HS-27A (cell line): ENCODE results near the gene HOXD8.

Source experiments
- DNase-seq: peaks from one replicate; pipeline ENCODE4 v3.0.0-alpha.2; 2012; ENCODE audit warnings: low read depth, missing footprints

Gene HOXD8

DNA sequence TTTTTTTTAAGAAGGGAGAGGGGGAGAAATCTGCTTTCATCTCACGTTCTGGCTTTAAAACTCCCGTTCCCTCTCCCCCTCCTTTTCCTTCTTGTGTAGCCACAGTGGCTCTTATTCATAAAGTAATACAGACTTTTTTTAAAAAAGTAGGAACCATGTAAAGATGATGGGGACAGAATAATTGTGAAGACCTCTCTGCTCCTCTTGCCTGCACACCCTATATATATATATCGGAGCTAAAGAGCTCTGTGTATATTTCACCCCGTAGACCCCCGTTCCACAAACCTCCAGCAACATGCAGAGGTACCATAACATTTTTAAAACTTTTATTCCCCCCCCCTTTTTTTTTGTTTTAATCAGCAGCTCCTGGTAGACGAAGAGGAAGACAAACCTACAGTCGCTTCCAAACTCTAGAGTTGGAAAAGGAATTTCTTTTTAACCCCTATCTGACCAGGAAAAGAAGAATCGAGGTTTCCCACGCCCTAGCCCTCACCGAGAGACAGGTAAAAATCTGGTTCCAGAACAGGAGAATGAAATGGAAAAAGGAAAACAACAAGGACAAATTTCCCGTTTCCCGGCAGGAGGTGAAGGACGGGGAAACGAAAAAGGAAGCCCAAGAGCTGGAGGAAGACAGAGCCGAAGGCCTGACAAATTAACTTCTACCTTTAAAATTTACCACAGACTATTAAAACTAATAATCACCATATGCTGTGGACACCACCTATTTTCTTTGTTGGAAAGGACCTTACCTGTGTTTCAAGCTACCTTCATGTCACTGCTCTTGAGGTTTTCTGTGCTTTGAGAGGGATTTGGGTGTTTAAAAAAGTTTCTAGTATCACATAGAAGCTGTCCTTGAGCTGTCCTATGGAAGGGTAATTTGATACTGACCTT is 1.7 kb downstream of the HOXD8 start:
- no peak for DNase-seq

- no peak for DNase-seq
Observed at GRCh38 chr2:176131848-176132158, 2.3 kb downstream of the HOXD8 start.

GRCh38 chr2:176132205-176133171 is 3.0 kb downstream of the HOXD8 start:
- DNase-seq: no peak

DNA sequence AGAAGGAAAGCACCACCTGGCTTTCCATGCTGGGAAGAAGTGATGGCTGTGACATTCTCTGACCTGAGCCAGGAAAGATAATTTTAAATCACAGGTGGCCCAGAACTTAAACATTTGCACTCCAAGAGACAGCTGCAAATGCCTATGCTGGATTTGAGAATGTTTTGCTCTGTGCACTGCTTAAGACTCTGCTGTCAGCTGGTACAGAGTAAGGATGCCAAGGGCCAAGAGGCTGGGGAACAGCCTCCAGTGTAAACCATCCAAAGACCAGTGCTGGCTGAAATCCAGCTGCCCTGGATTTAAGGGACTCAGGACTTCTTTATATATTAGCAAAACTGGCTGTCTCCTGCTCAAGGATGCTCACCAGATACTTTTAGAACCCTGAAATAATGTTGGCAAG is 3.9 kb downstream of the HOXD8 start:
- no peak for DNase-seq

DNA sequence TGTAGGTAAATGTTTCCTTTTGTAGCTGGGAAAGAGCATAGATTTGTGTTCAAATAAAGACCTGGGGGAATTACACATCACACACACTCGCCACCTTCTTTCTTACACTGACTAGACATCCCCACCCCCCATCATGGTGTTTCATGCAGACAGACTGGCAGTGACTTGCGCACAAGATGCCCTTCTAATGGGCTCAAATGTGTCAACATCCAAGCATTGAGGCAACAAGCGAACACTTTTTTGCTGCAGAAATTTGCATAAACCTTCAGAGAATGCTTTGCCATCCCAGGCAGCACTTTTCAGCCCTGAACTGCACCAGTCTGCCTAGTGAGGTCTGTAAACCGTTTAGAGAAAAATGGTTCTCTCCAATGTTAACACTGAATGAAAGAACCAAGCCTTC is 4.5 kb downstream of the HOXD8 start:
- no peak for DNase-seq

DNA sequence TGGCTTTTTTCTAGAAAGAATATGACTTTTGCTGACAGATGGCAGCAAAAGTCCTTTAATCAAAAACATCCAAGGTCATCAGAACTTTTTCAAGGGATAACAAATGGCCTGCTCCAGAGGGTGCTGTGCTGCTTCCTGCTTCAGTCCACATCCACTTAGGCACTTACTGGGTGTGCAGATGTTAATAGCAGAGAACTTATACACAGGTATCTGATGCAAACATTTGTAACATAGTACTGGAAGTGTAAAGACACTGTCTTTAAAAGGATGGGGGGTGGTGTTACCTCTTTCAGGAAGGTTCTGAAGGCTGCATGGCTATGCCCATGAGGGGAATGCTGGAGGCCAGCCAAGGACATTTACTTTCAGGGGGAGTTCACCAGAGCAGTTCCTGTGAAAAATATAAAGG is 5.5 kb downstream of the HOXD8 start:
- DNase-seq: no peak

DNA sequence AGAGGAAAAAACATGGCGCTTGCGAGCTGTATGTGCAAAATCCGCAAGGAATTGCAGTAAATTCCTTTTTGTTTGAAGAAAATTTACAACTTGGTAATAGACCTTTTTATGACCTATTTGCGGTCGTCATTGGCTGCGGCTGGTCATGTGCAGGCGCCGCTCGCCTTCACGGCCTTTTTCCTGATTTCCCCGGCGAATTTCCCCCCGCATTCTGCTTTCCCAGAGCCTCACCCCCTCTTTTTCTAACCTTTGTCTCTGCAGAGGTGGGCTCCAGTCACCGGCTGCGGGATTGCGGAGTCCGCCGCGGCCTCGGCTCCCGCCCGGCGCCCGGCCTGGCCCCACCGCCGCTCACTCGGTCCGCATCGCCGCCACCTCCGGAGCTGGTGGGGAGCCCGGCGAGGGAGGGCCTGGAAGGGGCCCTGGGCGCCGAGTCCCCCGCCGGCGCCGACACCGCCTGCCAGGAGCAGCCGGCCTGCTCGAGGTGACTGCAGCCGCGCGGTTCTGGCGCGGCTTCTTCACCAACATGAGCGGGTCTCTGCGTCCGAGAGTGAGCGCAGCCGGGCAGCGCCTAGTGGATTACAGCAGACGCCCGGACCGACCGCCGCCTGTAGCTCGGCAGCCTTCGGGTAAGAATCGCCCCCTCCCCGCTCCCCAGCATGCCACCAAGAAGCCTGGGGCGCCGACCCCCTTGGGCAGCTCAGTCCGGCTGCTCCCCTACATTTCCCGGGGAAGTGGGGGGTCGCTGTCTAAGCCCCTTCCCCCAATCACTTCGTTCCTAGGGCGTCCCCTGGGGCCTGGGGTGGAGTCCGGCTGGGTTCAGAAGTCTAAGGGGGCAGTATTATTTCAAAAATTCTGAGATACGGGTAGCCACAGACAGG is 7.1 kb downstream of the HOXD8 start:
- DNase-seq: no peak

DNA sequence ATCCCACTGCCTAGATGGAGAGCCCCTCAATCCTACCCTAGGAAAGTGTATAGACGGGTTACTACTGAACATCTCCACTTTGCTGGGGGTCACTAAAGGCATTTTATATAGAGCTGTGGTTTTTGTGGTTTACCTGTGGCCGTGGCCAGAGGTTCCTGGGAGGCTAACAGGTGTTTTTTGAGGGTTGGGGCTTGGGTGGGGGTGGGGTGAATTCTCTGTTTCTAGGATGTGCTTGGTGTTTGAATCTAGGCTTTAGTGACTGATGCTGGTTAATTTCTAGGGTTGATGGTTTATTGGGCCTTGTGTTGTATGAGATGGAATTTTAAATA is 7.7 kb downstream of the HOXD8 start:
- DNase-seq: no peak

GRCh38 chr2:176137906-176138305 is 8.4 kb downstream of the HOXD8 start:
- no peak for DNase-seq

- no peak for DNase-seq
Observed at GRCh38 chr2:176138526-176138922, 9.0 kb downstream of the HOXD8 start.

DNA sequence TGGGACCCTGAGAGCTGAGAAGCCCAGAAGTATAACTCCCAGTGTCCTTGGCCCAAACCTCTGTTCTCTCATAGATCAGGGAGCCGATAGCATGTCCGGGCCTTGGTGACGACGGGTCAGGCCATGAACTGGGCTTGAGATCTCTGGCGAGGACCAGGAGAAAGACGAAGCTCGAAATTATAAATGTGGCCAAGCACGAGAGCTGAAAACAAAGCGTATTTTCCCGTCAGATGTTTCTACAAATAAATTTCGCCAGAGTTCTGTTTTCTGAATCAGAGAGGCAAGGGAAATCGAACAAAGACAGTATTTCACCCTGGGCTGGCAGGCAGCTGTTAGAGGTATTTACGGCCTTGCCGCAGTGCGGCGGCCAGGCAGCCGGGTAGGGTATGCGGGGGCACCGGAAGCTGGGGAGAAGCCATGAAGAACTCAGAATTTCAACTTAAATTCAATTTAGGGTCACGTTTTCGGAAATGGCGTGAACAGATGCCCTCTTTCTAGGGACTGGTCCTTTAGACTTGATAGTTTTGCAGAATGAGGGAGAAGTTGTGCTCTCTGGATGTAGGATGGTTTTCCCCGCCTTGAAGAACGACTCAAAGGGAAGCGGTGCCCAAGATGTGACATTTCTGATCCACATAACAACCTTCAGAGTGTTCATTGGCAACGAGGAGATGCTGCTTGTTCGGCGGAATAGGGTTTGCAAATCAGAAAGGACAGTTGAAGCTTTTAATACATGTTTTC is 9.6 kb downstream of the HOXD8 start:
- no peak for DNase-seq

DNA sequence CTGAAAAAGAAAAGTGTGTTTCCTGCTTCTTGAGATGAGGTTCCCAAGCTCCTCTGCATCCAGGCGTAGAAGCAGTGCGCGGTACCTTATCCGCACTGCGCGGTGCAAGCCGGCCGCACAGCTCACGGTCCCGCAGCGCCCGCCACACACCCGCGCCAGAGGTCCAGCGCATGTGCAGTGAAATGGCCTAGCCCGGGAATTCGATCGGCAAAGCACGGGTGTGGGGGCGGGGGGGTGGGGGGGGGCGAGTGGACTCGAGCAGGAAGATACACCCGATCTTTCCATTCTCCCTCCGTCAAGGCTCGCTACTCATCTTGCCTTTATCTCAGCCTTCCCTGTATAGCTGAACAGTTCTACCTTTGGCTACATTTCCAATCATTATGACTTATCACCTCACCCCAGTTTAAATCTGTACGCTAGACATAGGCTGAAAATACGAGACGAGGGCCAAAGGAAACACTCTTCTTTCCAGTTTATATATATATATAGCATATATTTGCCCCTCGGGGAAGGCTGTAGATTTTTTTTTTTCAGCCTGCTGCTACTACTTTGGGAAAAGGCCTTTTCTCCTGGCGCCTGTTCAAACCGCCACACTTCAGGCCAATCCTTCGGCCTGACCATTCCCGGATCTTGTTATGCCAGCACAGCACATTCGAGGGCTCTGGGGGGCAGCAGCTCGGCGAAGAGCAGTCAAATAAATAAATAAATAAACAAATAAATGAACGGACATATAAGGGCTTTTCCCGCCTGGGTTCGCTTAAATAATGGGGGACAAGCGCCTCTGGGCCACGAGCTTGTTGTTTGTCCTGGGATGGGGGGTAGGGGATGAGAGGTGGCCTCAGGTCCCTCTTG is 10.4 kb downstream of the HOXD8 start:
- DNase-seq: no peak

GRCh38 chr2:176140513-176141317 is 11.2 kb downstream of the HOXD8 start:
- no peak for DNase-seq

DNA sequence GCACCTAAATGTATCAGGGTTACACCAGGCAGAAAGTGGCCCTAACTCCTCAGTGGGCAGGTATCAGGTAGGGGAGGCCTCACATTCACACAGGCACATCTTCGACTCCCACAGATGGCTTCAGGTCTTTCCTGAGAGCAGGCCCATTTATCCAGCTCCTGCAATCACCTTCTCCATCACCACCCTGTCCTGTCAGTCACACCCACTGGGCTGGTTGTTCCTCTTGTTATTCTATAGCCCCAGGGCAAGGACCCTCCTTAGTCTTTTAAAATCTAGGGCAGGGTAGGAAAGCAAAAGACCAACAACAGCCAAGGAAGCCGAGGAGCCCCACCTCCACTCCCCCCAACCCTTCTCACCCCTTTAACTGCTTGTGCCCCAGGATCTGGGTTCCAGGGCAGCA is 12.8 kb downstream of the HOXD8 start:
- DNase-seq: no peak

DNA sequence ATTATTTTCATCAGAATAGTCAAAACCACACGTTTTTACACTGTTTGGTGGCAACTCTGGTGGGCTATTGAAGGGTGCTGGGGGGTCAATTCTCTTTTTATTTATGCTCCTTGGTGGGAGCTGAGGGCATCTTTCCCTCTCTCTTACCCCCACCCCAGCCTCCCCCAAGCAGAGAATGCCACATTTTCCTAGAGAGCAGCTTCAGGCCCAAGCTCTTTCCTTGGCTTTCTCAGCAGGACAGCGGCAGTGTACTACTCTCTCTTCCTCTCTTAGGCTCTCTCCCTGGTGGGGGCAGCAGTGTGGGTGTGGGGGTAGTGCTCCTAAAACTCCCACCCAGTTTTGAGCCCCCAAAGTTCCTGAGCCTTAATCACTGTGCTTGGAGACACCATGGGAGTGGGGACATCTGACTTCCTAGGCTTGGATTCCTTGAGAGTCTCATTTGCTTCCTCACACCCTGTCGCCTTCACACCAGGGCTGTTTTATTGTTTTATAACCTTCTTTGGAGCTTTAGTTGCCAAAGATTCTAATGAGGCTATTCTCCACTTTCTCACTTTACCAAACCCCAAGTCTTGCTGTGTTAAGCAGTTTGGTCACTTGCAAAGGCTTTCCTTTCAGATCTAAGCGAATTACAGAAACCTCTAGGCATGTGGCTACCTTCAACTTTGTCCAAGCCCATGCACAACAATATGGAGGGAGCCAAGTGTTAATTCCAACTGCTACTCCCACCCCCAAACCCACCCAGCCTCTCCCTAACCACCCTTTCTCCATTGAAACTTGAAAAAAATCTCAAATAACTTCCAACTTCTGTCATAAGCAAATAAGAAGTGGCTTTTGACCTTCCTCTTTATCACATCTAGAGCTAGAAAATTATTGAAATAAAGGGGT is 15.8 kb downstream of the HOXD8 start:
- DNase-seq: no peak

DNA sequence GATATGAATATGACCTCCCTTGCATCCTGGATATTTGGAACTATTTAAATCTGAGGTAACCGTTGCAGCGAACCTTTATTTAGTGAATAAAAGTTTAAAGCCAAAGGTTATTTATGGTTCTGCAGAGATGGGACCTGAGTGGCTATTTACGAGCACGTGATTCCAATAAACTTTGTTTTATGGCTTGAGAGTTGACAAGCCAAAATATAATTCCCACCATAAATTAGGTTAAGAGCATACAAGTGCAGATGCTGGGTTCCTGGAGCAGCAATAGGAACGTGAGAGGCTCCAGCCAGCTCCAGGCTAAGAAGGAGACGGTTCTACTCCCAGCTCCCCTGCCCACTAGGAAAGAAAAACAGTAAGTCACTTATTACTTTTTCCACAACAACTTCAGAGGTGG is 16.6 kb downstream of the HOXD8 start:
- DNase-seq: no peak

GRCh38 chr2:176146645-176147044 is 17.1 kb downstream of the HOXD8 start:
- DNase-seq: no peak

GRCh38 chr2:176147210-176147799 is 17.8 kb downstream of the HOXD8 start:
- no peak for DNase-seq
